ENCODE results near the gene DNASE2B.

The DNASE2B gene

DNA sequence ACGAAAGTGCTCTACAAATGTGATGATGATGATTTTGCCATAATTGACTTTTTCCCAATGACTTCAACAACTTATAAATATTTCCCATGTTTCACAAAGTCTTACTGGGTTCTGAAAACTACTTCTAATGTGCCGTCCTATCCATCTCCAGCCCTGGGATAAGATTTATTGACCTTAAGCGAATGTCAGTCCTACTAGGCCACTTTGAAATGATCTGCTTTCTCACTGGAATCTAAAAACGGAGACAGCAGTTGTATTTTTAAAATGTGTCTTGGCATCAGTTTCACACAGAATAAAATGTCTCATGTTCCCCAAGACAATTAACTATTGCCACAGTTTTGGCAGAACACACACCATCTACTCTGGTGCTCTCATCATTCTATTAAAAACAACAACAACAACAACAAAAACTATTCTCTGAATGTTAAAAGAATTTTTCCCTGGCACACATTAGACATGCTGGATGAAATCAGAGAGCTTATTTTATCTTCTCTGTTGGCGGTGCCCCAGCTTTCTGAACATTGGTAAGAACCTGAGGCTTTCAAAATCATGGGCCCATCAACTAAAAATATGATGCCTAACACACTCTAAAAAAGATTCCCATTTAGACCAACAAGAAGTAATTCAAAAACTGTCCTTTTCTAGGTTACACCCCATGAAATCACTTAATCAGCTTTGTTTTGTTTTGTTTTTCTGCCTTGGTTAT, 23.1 kb upstream of the DNASE2B start:
- H3K4me1 ChIP-seq (ENCODE audit: low read depth, poor library complexity, severe bottlenecking), result no peaks in the 10 kb centered on the region
- no peak overlapping the region for H3K4me2 ChIP-seq
- no peaks in the 10 kb centered on the region for H3K36me3 ChIP-seq (ENCODE audit: insufficient read depth)
- TF ChIP-seq, protein P1, sequence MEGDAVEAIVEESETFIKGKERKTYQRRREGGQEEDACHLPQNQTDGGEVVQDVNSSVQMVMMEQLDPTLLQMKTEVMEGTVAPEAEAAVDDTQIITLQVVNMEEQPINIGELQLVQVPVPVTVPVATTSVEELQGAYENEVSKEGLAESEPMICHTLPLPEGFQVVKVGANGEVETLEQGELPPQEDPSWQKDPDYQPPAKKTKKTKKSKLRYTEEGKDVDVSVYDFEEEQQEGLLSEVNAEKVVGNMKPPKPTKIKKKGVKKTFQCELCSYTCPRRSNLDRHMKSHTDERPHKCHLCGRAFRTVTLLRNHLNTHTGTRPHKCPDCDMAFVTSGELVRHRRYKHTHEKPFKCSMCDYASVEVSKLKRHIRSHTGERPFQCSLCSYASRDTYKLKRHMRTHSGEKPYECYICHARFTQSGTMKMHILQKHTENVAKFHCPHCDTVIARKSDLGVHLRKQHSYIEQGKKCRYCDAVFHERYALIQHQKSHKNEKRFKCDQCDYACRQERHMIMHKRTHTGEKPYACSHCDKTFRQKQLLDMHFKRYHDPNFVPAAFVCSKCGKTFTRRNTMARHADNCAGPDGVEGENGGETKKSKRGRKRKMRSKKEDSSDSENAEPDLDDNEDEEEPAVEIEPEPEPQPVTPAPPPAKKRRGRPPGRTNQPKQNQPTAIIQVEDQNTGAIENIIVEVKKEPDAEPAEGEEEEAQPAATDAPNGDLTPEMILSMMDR (conservative IDR thresholded peaks at IDR 0.05; ENCODE audit: low read depth, low read length), result no peak
- H4K20me1 ChIP-seq (ENCODE audit: insufficient read depth), result no peaks in the 10 kb centered on the region
- no peak overlapping the region for H3K9ac ChIP-seq
- H3K27ac ChIP-seq, result no peak overlapping the region
- no peak overlapping the region for H2AFZ ChIP-seq (ENCODE audit: low read depth)
- no peaks in the 10 kb centered on the region for H3K27me3 ChIP-seq (ENCODE audit: insufficient read depth, low read depth)
- H3K79me2 ChIP-seq (ENCODE audit: insufficient read depth, low read depth), result no peaks in the 10 kb centered on the region
- no peak overlapping the region for H3K4me3 ChIP-seq (IDR thresholded peaks at IDR 0.05; ENCODE audit: insufficient read depth, low read depth, low read length)

DNA sequence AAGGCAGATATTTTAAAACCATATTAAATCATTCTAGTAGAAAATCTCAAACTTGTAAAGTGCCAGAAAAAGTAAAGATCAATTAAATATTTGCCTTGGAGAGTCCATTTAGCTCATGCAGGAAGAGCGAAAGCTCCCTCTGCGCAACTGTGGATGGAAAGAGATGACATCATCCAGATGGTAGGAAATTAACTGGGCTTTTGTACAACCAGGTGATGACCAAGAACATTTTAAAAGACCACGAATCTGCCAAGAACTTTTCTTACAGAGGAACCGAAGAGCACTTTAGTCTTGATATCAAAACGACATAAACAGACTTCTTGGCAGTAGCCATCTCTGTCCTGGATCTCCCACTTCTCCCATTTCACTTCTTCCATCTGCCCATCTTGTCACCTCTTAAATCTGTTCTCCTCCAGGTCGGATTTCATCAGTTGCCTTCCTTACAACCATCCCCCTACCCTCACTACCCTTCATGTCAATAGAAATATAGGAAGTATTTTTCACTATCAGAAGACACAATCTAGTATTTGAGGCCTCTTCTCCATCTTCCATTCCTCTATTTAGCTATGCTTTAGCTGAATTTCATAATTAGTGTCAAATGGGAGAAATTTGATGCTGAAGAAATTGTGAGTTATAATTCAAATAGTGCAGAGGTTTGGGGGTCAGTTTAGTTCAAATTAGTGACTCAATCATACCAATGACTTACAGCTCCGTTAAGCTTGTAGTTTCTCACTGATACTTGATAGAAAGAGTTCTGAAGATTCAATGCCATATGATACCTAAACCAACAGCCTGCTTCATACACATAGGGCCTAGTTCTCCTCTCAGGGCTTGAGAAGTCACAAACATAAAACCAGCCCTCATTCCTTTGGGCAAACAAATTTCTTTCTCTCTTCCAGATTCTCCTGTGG, 22.0 kb upstream of the DNASE2B start:
- TF ChIP-seq, protein P1 (conservative IDR thresholded peaks at IDR 0.05; ENCODE audit: low read depth, low read length), result no peak
- H2AFZ ChIP-seq (ENCODE audit: low read depth), result no peak overlapping the region

DNA sequence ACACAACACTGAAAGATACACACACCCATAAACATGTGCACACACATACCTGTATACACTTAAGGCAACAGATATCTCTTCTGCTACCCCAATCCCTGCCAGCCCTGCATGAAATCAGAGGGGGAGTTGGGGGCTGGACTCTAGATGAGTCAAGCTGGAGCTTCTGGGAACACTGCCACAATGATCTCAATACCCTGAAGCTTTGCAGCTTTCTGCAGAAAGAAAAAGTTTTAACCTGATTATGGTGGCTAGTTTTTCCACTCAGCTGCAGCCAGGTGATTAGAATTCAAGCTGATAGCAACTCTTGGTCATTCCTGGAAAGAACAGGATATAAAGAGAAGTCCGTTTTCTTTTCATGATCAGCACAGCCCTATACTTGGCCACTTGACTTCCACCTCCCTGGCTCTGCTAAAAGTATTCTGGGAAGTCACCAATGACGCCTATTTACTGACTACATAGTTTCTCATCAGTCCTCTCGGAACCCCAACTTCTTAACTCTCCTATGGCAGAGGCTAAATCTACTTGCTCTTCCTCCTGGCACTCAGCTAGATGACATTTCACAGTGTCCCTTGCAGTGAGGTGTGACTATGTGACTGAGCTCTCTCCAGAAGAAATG, 20.7 kb upstream of the DNASE2B start:
- TF ChIP-seq, protein P1 (conservative IDR thresholded peaks at IDR 0.05; ENCODE audit: low read depth, low read length), result no peak
- Histone ChIP-seq H3K27ac (no peak overlapping the region), H3K4me3 (IDR thresholded peaks at IDR 0.05; ENCODE audit: insufficient read depth, low read depth, low read length) (no peak overlapping the region), H2AFZ (ENCODE audit: low read depth) (no peak overlapping the region), H4K20me1 (ENCODE audit: insufficient read depth) (no peaks in the 10 kb centered on the region), H3K79me2 (ENCODE audit: insufficient read depth, low read depth) (no peaks in the 10 kb centered on the region), H3K9ac (no peak overlapping the region), H3K4me2 (no peak overlapping the region), H3K4me1 (ENCODE audit: low read depth, poor library complexity, severe bottlenecking) (no peaks in the 10 kb centered on the region), H3K27me3 (ENCODE audit: insufficient read depth, low read depth) (no peaks in the 10 kb centered on the region), H3K36me3 (ENCODE audit: insufficient read depth) (no peaks in the 10 kb centered on the region)

More for the DNA sequence above, 22.0 kb upstream of the DNASE2B start:
- H3K36me3 ChIP-seq (ENCODE audit: insufficient read depth), result no peaks in the 10 kb centered on the region
- no peaks in the 10 kb centered on the region for H3K27me3 ChIP-seq (ENCODE audit: insufficient read depth, low read depth)
- H3K27ac ChIP-seq, result no peak overlapping the region
- no peaks in the 10 kb centered on the region for H3K4me1 ChIP-seq (ENCODE audit: low read depth, poor library complexity, severe bottlenecking)
- no peak overlapping the region for H3K9ac ChIP-seq
- no peak overlapping the region for H3K4me2 ChIP-seq
- H4K20me1 ChIP-seq (ENCODE audit: insufficient read depth), result no peaks in the 10 kb centered on the region
- no peak overlapping the region for H3K4me3 ChIP-seq (IDR thresholded peaks at IDR 0.05; ENCODE audit: insufficient read depth, low read depth, low read length)
- H3K79me2 ChIP-seq (ENCODE audit: insufficient read depth, low read depth), result no peaks in the 10 kb centered on the region

DNA sequence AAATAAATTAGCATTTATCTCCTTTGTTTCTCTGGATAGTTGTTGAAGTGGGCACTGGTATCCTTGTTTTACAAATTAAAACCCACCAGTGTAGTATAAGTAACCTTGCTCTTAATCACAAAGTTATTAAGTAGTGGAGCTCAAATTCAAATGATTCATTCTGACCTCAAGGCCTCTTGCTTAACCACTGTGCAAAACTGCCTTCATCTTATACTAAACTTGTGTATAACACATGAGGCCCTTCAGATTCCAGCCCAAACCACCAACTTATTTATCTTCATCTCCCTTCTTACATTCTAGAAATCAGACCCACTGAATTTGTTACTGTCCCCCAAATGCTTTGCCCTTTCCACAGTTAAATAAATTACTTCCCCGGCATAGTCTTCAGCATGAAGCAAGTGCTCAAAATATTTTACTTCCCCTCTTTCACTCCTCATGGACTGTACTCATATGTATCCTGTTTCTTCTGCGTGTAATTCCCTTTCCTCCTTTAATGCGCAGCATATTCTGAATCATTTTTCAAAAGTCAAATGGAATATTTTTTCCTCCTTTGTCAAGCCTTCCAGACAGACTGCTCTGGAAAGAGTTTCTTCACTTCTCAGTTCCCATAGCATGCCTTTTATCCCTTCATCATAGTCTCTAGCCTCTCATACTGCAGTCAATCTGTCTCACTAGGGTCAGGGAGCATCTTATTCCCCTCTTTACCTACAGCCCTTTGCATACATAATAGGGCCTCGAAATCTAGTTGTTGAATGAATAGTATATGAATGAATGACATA, 19.0 kb upstream of the DNASE2B start:
- H3K27ac ChIP-seq, result no peak overlapping the region

More for the DNA sequence above, 19.0 kb upstream of the DNASE2B start:
- no peaks in the 10 kb centered on the region for H3K36me3 ChIP-seq (ENCODE audit: insufficient read depth)
- no peak overlapping the region for H3K9ac ChIP-seq
- TF ChIP-seq, protein P1 (conservative IDR thresholded peaks at IDR 0.05; ENCODE audit: low read depth, low read length), result no peak
- no peaks in the 10 kb centered on the region for H3K79me2 ChIP-seq (ENCODE audit: insufficient read depth, low read depth)
- no peaks in the 10 kb centered on the region for H3K4me1 ChIP-seq (ENCODE audit: low read depth, poor library complexity, severe bottlenecking)
- no peaks in the 10 kb centered on the region for H3K27me3 ChIP-seq (ENCODE audit: insufficient read depth, low read depth)
- H2AFZ ChIP-seq (ENCODE audit: low read depth), result no peak overlapping the region
- no peak overlapping the region for H3K4me3 ChIP-seq (IDR thresholded peaks at IDR 0.05; ENCODE audit: insufficient read depth, low read depth, low read length)
- no peaks in the 10 kb centered on the region for H4K20me1 ChIP-seq (ENCODE audit: insufficient read depth)
- H3K4me2 ChIP-seq, result no peak overlapping the region
